ENCODE results near the gene MYO1B.

The MYO1B gene

DNA sequence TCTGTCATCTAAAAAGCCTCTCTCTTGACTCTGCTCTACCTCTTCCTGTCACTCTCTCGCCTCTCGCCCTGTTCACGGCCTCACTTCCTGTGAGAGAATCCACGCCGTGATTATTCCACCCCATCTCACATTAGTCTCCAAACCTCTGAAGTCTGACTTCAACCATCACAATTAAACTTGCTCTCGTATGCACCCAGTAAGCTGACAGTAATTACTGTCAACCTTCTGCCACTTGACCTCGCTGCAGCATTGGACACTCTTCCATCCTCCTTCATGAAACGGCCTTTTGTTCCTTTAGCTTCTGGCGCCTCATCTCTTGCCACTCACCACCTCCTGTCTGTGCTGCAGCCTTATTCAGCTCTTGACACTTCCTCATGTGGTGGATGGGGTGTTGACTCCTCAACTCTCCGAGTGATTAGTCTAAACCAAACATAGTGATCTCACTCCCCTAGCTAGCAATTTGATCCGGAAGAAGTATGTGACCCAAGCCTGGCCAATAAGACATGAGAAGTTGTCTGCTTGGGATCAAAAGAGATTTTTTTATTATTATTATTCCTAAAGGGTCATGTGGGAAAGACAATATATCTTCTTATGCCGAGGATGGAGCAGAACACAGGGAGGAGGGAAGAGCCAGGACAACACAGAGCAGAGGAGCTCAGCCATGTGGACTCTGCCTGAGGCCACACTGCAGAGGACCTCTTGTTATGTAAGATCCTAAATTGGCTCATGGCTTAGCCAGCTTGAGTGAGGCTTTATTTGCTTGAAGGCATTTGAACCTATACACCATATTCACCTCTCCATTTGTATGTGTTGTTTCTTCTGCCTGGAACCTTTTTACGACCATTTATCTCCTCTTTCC lies 38.4 kb upstream of the MYO1B start:
- H3K36me3 ChIP-seq (ENCODE audit: insufficient read depth, low read length): no peaks in the 10 kb centered on the region
- no peaks in the 10 kb centered on the region for H3K9me3 ChIP-seq (ENCODE audit: low read depth, low read length)
- TF ChIP-seq FOXP2 (optimal IDR thresholded peaks at IDR 0.05; ENCODE audit: control extremely low read depth, extremely low read length, insufficient read depth): no peak
- TF ChIP-seq EZH2 (IDR thresholded peaks at IDR 0.05): no peak
- TF ChIP-seq POLR2AphosphoS5 (IDR thresholded peaks at IDR 0.05; ENCODE audit: borderline replicate concordance, low read depth, low read length): no peak
- no peak overlapping the region for H3K4me3 ChIP-seq
- no peak overlapping the region for H3K9ac ChIP-seq (ENCODE audit: insufficient read length)
- H3K27ac ChIP-seq: no peak overlapping the region
- DNase-seq (ENCODE audit: low read depth, low spot score): no peak

DNA sequence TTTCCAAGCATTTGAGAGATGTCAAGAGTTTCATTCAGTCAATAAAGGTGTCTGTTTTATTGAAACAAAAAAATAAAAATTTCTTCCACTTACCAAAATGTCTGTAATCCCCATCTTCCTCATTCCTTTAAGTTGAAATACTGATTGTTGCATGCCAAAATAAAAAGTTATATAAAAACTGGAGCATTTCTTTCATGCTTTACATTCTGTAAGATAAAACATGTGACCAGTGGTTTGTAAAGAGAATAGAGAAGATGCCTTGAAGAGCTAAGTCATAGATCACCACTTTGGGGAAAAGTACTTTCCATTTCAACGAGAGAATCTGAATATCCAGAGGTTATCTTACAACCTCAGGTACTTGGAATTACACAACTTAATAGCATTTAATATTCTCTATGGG lies 35.9 kb upstream of the MYO1B start:
- no peak for DNase-seq (ENCODE audit: low read depth, low spot score)
- H3K36me3 ChIP-seq (ENCODE audit: insufficient read depth, low read length): no peaks in the 10 kb centered on the region
- no peak overlapping the region for H3K27ac ChIP-seq
- no peak for TF ChIP-seq POLR2AphosphoS5 (IDR thresholded peaks at IDR 0.05; ENCODE audit: borderline replicate concordance, low read depth, low read length)
- no peaks in the 10 kb centered on the region for H3K9me3 ChIP-seq (ENCODE audit: low read depth, low read length)
- no peak overlapping the region for H3K4me3 ChIP-seq
- H3K9ac ChIP-seq (ENCODE audit: insufficient read length): no peak overlapping the region

DNA sequence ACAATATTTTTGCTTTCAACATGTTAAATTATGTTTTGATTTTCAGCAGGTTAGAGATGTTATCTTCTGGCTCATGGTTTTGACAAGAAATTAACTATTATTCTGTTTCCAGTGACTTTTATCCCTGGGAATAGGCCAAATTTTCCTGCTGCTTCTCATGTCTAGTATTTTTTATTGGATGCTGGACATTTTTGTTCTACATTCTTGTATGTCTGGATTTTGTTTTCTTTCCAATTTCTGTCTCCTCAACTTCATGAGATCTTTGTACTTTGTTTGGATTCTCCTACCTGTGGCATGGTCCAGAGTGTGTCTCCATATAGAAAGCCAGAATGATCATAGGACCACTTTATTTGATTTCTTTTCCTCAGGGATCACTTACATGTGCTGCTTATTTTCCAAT lies 33.1 kb upstream of the MYO1B start:
- no peak overlapping the region for H3K9ac ChIP-seq (ENCODE audit: insufficient read length)
- no peaks in the 10 kb centered on the region for H3K9me3 ChIP-seq (ENCODE audit: low read depth, low read length)
- no peaks in the 10 kb centered on the region for H3K36me3 ChIP-seq (ENCODE audit: insufficient read depth, low read length)
- no peak overlapping the region for H3K4me3 ChIP-seq
- TF ChIP-seq EZH2 (IDR thresholded peaks at IDR 0.05): no peak
- no peak for TF ChIP-seq FOXP2 (optimal IDR thresholded peaks at IDR 0.05; ENCODE audit: control extremely low read depth, extremely low read length, insufficient read depth)
- no peak for TF ChIP-seq POLR2AphosphoS5 (IDR thresholded peaks at IDR 0.05; ENCODE audit: borderline replicate concordance, low read depth, low read length)
- no peak for DNase-seq (ENCODE audit: low read depth, low spot score)
- H3K27ac ChIP-seq: no peak overlapping the region

DNA sequence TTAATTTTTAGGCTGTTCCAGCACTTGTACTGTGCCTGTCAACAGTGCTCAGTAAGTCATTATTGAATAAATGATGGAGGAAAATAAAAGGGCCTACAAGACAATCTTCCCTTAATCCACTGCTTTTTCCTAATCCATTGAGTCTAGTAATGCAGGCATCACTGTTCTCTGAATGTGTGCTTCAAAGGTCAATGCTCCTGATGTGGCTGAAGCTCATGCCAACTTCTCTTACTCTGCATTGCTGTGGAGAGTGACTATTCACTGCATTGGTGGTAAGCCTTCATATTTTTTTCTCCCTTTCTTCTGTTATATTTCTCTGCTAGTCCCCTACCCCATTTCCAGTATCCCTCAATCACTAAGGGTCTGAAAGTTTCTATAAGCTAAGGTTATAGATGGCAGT lies 31.9 kb upstream of the MYO1B start:
- H3K36me3 ChIP-seq (ENCODE audit: insufficient read depth, low read length): no peaks in the 10 kb centered on the region
- H3K9ac ChIP-seq (ENCODE audit: insufficient read length): no peak overlapping the region
- no peak overlapping the region for H3K27ac ChIP-seq
- no peak for TF ChIP-seq POLR2AphosphoS5 (IDR thresholded peaks at IDR 0.05; ENCODE audit: borderline replicate concordance, low read depth, low read length)
- no peak for TF ChIP-seq FOXP2 (optimal IDR thresholded peaks at IDR 0.05; ENCODE audit: control extremely low read depth, extremely low read length, insufficient read depth)
- no peak for TF ChIP-seq EZH2 (IDR thresholded peaks at IDR 0.05)
- no peak for DNase-seq (ENCODE audit: low read depth, low spot score)
- H3K9me3 ChIP-seq (ENCODE audit: low read depth, low read length): no peaks in the 10 kb centered on the region
- no peak overlapping the region for H3K4me3 ChIP-seq

DNA sequence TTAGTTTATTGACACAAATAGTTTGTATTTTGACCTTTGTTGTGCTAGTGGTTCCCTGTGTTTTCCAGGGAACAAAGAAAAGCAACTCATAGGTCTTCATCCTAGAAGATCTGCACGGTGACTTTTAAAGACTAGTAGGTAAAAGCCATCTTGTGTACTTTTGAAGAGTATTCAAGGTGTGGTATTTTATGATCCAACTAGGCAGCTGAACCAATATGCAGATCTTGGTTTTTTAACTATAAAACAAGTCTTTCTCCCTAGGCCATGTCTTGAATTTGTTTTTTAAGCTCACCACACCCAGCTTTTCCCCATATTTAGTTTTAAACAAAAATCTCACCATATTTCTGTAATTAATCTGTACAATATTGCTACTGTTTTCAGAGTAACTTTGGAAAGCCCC lies 30.0 kb upstream of the MYO1B start:
- Histone ChIP-seq H3K36me3 (ENCODE audit: insufficient read depth, low read length) (no peaks in the 10 kb centered on the region), H3K4me3 (no peak overlapping the region), H3K9ac (ENCODE audit: insufficient read length) (no peak overlapping the region), H3K27ac (no peak overlapping the region), H3K9me3 (ENCODE audit: low read depth, low read length) (no peaks in the 10 kb centered on the region)
- DNase-seq (ENCODE audit: low read depth, low spot score): no peak
- TF ChIP-seq EZH2 (IDR thresholded peaks at IDR 0.05) (no peak), FOXP2 (optimal IDR thresholded peaks at IDR 0.05; ENCODE audit: control extremely low read depth, extremely low read length, insufficient read depth) (no peak), POLR2AphosphoS5 (IDR thresholded peaks at IDR 0.05; ENCODE audit: borderline replicate concordance, low read depth, low read length) (no peak)

DNA sequence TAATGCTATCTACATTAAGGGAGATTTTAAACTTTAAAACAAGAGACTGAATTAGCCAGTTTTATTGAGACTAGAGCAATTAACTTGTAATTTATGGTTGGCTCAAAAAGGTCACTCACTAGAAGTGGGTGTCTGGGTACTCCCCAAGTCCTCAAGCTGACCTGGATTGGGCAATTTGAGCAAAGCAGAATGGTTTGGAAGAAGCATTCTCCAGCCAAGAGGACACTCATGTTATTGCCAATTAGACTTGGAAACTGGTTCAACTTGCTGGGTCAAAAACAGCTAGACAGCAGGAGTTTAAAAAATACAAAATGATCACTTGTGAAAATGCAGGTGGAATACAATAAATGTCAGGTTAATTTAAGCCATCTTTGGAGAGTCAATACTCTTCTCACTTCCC lies 29.5 kb upstream of the MYO1B start:
- TF ChIP-seq EZH2 (IDR thresholded peaks at IDR 0.05): no peak
- TF ChIP-seq POLR2AphosphoS5 (IDR thresholded peaks at IDR 0.05; ENCODE audit: borderline replicate concordance, low read depth, low read length): no peak
- TF ChIP-seq FOXP2 (optimal IDR thresholded peaks at IDR 0.05; ENCODE audit: control extremely low read depth, extremely low read length, insufficient read depth): no peak
- Histone ChIP-seq H3K9me3 (ENCODE audit: low read depth, low read length) (no peaks in the 10 kb centered on the region), H3K36me3 (ENCODE audit: insufficient read depth, low read length) (no peaks in the 10 kb centered on the region), H3K4me3 (no peak overlapping the region), H3K27ac (no peak overlapping the region), H3K9ac (ENCODE audit: insufficient read length) (no peak overlapping the region)
- no peak for DNase-seq (ENCODE audit: low read depth, low spot score)

DNA sequence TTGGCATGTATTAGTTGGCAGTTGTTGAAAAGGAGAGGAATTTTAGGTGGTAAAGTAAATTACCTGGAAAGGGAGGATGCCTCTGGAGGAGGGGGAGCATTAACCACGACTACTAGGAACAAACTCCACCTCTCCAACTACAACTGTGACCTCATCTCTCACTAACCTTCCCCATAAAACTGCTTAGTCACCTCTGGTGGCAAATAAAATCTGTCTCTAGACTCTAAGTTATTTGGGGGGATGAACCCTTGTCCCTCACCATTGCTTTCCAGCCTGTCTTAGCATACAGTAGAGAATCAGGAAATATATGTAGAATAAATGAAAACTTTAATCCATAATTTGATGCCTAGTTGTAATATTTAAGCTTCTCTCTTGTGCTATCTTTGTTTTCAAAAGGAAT lies 27.6 kb upstream of the MYO1B start:
- Histone ChIP-seq H3K36me3 (ENCODE audit: insufficient read depth, low read length) (no peaks in the 10 kb centered on the region), H3K27ac (no peak overlapping the region), H3K9ac (ENCODE audit: insufficient read length) (no peak overlapping the region), H3K4me3 (no peak overlapping the region), H3K9me3 (ENCODE audit: low read depth, low read length) (no peaks in the 10 kb centered on the region)
- TF ChIP-seq POLR2AphosphoS5 (IDR thresholded peaks at IDR 0.05; ENCODE audit: borderline replicate concordance, low read depth, low read length): no peak
- DNase-seq (ENCODE audit: low read depth, low spot score): no peak

DNA sequence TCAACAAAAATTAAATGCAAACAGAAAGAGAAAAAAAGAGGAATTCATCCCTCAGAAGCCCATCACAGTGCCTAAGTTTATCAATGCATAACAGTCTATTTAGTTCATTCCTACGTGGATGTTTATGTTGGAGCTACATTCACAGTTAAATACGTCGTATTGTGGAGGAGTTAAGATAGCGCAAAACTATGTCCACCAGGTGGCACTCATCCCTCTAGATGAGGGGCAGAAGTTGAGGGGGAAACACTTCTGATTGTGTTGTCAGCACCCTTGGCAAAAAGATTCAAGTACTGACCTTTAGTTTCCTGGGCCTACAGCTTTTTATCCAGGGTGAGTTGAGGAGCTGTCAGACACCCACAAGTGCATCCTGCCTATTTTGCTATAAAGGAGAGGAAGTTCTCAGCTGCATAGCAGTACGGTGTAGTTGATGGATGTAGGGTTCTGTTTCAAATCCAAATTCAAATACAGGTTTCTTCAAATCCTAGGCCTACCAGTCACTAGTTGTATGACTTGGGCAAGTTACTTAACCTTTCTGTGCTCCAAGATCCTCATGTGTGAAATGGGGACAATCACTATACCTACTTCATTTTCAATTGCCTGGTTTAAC lies 26.8 kb upstream of the MYO1B start:
- no peak overlapping the region for H3K9ac ChIP-seq (ENCODE audit: insufficient read length)
- no peaks in the 10 kb centered on the region for H3K9me3 ChIP-seq (ENCODE audit: low read depth, low read length)
- no peak overlapping the region; the same call in 1 of the 2 replicates for H3K4me3 ChIP-seq
- DNase-seq (ENCODE audit: low read depth, low spot score): peak; percentile 53
- no peak overlapping the region for H3K27ac ChIP-seq
- TF ChIP-seq POLR2AphosphoS5 (IDR thresholded peaks at IDR 0.05; ENCODE audit: borderline replicate concordance, low read depth, low read length): no peak
- no peak for TF ChIP-seq FOXP2 (optimal IDR thresholded peaks at IDR 0.05; ENCODE audit: control extremely low read depth, extremely low read length, insufficient read depth)
- TF ChIP-seq EZH2 (IDR thresholded peaks at IDR 0.05): no peak
- H3K36me3 ChIP-seq (ENCODE audit: insufficient read depth, low read length): no peaks in the 10 kb centered on the region

DNA sequence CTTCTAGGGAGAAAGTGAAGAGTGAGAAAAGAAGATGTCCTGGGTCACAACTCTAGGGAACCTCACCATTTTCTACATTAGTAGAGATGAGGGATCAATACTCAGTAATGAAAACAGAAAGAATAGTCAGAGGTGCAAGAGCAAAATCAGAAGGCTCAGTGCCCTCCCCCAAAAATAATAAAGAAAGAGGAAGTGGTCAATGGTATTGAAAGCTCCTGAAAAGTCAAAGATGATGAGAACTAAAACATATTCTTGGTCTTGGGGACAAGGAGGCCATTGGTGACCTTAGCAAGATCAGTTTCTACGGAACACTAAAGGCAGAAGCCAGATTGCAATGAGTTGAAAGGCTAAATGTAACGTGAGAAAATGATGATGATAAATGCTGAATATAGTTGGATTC lies 24.5 kb upstream of the MYO1B start:
- no peak overlapping the region for H3K9ac ChIP-seq (ENCODE audit: insufficient read length)
- no peak for DNase-seq (ENCODE audit: low read depth, low spot score)
- no peaks in the 10 kb centered on the region for H3K36me3 ChIP-seq (ENCODE audit: insufficient read depth, low read length)
- no peak for TF ChIP-seq FOXP2 (optimal IDR thresholded peaks at IDR 0.05; ENCODE audit: control extremely low read depth, extremely low read length, insufficient read depth)
- no peak for TF ChIP-seq EZH2 (IDR thresholded peaks at IDR 0.05)
- TF ChIP-seq POLR2AphosphoS5 (IDR thresholded peaks at IDR 0.05; ENCODE audit: borderline replicate concordance, low read depth, low read length): no peak
- H3K27ac ChIP-seq: no peak overlapping the region
- H3K4me3 ChIP-seq: no peak overlapping the region
- H3K9me3 ChIP-seq (ENCODE audit: low read depth, low read length): no peaks in the 10 kb centered on the region
